Limb (tissue), 2 donors: ENCODE measurements around the gene PPP1CC.
"Not testable (repeated sequence)": the region's sequence is repeated elsewhere in the genome, so short reads cannot be mapped to it uniquely, and the experiment has no call there.

Experiments used
- DNase-seq, 2 donors: peaks; one replicate each; pipeline ENCODE4 v3.0.0-alpha.2; 2016; ENCODE audit errors: extremely low spot score in 2 of 2

Gene PPP1CC

DNA sequence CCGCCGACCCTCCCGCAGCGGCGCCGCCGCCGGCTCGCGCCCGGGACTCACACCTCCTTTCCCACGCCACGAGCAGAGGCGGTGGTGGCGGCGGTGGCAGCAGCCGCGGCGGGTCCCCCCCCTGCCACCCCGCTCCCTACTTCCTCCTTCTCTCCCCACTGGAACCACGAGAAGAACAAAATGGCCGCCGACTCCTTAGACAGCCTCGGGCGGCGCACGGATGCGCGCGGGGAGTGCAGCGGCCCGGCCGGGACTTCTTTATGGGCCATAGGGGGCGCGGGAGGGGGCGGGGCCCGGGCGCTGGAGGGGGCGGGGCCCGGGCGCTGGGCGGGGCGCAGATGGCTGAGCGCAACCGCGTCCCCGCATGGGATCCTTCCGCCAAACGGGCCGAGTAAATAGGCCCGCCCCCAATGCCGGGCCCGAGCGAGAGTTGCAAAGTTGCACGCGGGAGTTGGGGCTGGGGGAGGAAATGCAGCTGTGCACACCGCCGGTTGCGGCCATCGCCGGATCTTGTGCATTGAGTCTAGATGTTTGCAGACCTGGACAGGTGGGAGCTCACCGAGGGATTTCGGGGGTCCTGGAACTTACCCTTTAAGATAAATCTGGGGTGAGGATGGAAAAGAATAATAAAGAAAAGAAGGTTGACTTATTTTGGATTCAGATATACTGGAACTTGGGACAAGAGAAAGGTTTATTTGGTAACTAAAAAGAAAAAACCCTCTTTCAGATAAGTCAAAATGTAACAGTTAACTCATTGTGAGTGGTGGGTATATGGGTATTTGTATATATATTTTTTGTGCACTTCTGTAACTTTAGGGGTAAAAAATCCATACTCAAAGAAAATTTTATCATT lies at the start of gene PPP1CC:
PPP1CC (minus strand) TSS at position 174 of the 853 bp plus-strand sequence. CDS start 184 bp downstream, outside the sequence.
- DNase-seq = peak; percentile 96 to 98

GRCh38 chr12:110791589-110791988 lies 48.9 kb upstream of the PPP1CC start:
- DNase-seq = no peak

DNA sequence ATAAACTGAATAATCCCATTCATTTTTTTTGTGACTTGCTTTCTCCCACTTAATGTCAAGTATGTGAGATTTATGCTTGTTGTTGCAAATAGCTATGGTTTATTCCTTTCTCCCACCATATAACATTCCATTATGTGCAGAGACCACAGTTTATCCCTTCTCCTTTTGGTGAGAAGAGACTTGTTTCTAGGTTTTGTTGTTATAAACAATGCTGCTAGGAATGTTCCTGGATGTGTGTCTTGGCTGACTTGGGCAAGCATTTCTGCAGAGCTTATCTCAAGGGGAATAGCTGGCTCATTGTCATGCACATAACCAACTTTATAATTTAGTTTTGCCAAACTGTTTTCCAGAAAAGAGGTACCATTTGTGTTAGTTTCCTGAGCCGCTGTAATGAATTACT lies 47.6 kb upstream of the PPP1CC start:
- DNase-seq = peak in 1 of 2 donors; percentile 35

DNA sequence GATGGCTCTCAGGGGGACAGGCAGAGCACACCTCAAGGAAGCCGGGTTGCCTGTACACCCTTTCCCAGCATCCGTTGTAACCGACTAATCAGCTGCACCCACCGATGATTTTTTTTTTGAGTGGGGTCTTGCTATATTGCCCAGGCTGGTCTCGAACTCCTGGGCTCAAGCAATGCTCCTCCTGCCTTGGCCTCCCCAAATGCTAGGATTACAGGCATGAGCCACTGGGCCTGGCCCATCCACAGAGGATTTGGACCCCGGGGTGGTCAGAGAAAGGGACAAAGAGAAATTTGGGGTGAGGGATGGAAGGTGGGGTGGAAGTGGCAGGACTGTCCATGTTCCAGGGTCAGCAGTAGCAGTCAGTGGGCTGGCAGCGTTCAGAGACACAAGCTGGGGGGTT lies 43.3 kb upstream of the PPP1CC start:
- no peak for DNase-seq

GRCh38 chr12:110785240-110785639 lies 42.5 kb upstream of the PPP1CC start:
- DNase-seq = no peak

- no peak for DNase-seq
These were observed 40.2 kb upstream of the PPP1CC start for GRCh38 chr12:110782922-110783321.

GRCh38 chr12:110782094-110782493 lies 39.4 kb upstream of the PPP1CC start:
- no peak for DNase-seq

GRCh38 chr12:110780448-110780847 lies 37.8 kb upstream of the PPP1CC start:
- no peak for DNase-seq

- no peak for DNase-seq
These were observed 36.3 kb upstream of the PPP1CC start for GRCh38 chr12:110778833-110779577.

DNA sequence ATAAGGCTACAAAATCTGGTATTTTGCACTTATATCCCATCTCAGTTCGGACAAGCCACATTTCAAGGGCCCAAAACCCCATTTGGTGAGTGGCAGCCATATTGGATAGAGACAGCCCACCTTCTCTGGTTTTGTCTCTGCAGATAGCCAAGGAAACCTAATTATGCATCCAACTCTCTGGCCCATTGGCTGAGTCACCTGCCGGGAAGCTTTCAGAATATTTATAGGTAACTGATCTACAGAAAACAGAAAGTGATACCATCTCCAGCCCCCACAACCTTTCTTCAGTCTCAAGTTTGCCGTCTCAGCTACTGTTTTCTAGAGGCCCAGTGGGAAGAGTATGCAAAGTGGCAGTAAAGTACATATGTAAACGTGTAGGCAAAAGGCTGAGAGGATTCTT lies 33.7 kb upstream of the PPP1CC start:
- DNase-seq = no peak

GRCh38 chr12:110775997-110776396 lies 33.3 kb upstream of the PPP1CC start:
- DNase-seq = no peak

DNA sequence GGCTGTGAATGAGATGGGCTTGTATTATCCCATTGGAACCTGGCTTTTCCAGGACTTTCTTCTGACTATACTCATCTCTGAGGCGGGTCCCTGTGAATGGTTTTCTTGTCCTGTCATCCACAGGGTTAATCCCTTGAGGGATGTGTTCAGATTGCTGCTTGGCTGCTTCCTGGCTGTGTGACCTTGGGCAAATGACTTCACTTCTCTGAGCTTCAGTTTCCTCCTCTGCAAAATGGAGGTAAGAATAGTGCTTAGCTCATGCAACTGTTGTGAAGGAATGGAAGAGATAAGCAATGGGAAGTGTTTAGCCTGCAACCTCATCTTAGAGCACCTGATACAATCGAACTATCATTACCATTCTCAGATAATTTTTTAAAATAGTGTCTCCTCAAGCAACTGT lies 32.1 kb upstream of the PPP1CC start:
- DNase-seq = no peak

- DNase-seq = no peak
These were observed 26.3 kb upstream of the PPP1CC start for GRCh38 chr12:110768960-110769359.

GRCh38 chr12:110767863-110768262 lies 25.2 kb upstream of the PPP1CC start:
- DNase-seq = no peak

DNA sequence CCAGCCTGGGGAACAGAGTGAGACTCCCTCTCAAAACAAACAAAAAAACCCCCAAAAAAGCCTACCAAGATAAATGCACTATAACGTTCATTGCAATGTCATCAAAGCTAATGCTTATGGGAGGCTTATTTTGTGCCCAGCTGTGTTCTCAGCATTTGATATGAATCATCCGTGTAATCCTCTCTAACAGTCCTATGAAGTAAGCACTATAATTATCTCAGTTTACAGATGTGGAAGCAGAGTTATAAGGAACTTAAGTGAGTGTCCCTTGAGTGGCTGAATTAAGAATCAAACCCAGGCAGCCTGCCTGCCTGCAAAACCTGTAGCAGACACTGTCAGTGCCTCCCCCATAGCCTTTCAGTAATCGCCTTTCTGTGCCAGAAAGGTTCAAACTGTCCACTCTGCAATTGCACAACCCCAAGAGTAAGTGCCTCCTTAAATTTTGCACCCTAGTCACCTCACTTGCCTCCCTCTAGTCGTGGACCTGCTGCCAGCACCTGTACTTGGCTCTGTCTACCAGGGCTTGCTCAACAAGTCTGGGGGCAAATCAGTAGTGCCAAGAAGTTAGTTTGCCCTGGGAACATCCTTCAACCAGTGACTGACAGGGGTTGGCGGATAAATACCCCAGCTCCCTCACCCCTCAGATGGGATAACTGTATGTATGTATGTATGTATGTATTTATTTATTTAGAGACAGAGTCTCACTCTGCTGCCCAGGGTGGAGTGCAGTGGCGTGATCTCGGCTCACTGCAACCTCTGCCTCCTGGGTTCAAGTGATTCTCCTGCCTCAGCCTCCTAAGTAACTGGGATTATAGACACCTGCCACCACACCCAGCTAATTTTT lies 23.8 kb upstream of the PPP1CC start:
- DNase-seq = no peak

- DNase-seq = not testable (repeated sequence)
These were observed 22.9 kb upstream of the PPP1CC start for GRCh38 chr12:110765572-110765971.

DNA sequence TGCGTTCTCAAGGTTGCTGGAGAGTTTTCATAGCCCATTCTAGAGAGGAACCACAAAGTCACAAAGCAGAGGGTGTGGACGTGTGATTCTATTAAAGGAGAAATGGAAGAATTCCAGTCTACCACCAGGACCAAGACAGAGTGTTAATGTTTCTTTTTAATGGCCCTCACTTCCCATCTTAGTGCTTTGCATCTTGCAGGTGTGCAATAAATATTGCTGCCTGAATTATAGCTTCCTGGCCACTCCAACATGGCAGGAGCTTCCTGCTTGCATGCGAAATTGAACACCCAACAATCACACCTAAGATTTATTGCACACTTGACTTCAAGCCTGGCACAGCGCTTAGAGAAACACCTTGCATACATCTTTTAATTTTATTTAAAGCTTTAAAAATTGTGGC lies 22.4 kb upstream of the PPP1CC start:
- DNase-seq = no peak

GRCh38 chr12:110763583-110763982 lies 20.9 kb upstream of the PPP1CC start:
- DNase-seq = no peak

- DNase-seq = no peak
These were observed 20.2 kb upstream of the PPP1CC start for GRCh38 chr12:110762891-110763290.

DNA sequence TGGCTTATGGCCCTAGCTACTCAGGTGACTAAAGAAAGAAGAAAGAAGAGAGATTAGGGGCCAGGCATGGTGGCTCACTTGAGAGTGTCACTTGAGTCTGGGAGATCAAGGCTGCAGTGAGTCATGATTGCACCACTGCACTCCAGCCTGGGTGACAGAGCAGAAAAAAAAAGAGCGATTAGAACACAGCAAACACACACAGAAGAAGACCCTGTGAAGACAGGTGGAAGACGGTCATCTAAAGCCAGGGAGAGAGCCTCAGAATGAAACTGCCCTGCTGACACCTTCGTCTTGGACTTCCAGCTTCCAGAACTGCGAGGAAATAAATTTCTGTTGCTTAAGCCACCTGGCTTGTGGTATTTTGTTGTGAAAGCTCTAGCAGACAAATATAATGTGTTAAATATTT lies 17.5 kb upstream of the PPP1CC start:
- DNase-seq = no peak

DNA sequence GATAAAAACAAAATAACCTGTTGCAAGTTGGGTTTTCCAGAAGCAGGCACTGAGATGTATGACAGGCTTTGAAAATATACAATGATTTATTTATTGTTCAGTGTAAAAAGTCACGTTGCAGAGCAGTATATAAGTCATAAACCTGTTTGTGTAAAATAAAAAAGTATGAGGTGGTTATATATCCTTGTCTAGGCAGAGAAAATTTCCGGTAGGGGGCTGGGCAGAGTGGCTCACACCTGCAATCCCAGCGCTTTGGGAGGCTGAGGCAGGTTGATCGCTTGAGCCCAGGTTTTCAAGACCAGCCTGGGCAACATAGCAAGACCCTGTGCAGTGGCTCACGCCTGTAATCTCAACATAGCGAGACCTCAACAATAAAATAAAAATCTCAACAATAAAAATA lies 16.2 kb upstream of the PPP1CC start:
- DNase-seq = no peak

DNA sequence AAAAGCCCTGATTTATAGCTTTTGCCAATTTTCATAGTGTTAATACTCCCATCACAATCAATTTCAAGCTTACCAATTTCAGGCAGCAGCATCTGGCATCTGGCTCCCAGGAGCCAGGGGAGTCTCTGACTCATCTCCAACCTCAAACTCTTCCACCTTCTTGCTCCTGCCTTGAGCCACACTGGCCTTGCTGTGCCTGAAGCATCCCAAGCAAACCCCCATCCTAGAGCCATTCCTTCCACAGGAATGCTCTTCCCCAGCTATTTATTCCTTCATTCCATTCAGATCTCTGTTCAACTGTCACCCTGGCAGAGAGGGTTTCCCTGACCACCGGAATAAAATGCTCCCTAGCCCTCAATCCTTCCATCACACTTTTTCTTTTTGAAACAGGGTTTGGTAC lies 13.9 kb upstream of the PPP1CC start:
- no peak for DNase-seq
